SJSA1 (cell line): Measurements from ENCODE around the gene PLAU. TPM values are rescaled to one million over a fixed set of nuclear protein-coding genes. Genes with fewer than 3 reads are reported as not detected.
"Not testable (repeated sequence)": the region's sequence is repeated elsewhere in the genome, so short reads cannot be mapped to it uniquely, and the experiment has no call there.

Experiments used
- DNase-seq, 2 experiments: peaks; one replicate each; pipeline ENCODE4 v3.0.0-alpha.2; 2015 to 2020; ENCODE audit warnings: low spot score in 2 of 2, low read depth in 1 of 2
- H3K27ac ChIP-seq: fragments of 250-450 bp; sonication (Bioruptor Pico); 2 replicates; pipeline ENCODE4 v1.5.1; 2020; ENCODE audit warnings: mild to moderate bottlenecking, moderate library complexity
- H3K27me3 ChIP-seq: fragments of 250-450 bp; sonication (Bioruptor Pico); replicated peaks from 2 replicates; pipeline ENCODE4 v1.5.1; 2020; ENCODE audit warnings: mild to moderate bottlenecking, moderate library complexity
- H3K36me3 ChIP-seq: fragments of 250-450 bp; sonication (Bioruptor Pico); 2 replicates; pipeline ENCODE4 v1.5.1; 2020; ENCODE audit warnings: mild to moderate bottlenecking
- H3K4me1 ChIP-seq: fragments of 250-450 bp; sonication (Bioruptor Pico); replicated peaks from 2 replicates; pipeline ENCODE4 v1.6.1; 2021; ENCODE audit warnings: mild to moderate bottlenecking
- H3K4me3 ChIP-seq: fragments of 250-450 bp; sonication (Bioruptor Pico); 2 replicates; pipeline ENCODE4 v1.5.1; 2020; ENCODE audit warnings: mild to moderate bottlenecking
- H3K9me3 ChIP-seq: fragments of 250-450 bp; sonication (Bioruptor Pico); replicated peaks from 2 replicates; pipeline ENCODE4 v1.5.1; 2020; ENCODE audit warnings: mild to moderate bottlenecking
- total RNA-seq: library from RNA; depleted of rRNA; stranded (reverse); fragments of >200 nt; shearing (Covaris generic); gene quantifications from 2 replicates; pipeline ENCODE4 v1.2.3, GENCODE V29; 2014

Gene PLAU
- total RNA-seq, 1 experiment from 2014 or later = 4.7 TPM

DNA sequence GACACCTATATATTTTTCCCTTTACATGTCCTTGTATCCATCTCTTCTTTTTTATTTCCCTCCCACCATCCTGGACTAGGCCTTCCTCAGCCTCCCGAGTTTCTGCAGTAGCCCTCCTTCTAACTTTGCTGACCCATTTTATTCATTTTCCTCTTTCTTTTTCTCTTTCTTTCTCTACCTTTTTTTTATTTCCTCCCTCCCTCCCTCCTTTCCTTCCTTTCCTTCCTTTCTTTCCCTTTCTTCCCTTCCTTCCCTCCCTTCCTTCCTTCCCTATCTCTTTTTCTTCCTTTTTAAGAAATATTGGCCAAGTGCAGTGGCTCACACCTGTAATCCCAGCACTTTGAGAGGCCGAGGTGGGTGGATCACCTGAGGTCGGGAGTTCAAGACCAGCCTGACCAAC, 26.9 kb upstream of the PLAU start:
- Histone ChIP-seq H3K9me3 (no peaks in the 10 kb centered on the region), H3K27me3 (no peaks in the 10 kb centered on the region), H3K36me3 (no peaks in the 10 kb centered on the region), H3K4me1 (peaks cover 40% of the 10 kb centered on the region), H3K27ac (no peak overlapping the region), H3K4me3 (no peak overlapping the region)
- no peak for DNase-seq

- H3K4me3 ChIP-seq = no peak overlapping the region
- no peaks in the 10 kb centered on the region for H3K9me3 ChIP-seq
- H3K4me1 ChIP-seq = peaks cover 46% of the 10 kb centered on the region
- H3K27ac ChIP-seq = peak overlapping the region; percentile 95
- peak; percentile 76 to 88 for DNase-seq
- no peaks in the 10 kb centered on the region for H3K27me3 ChIP-seq
- no peaks in the 10 kb centered on the region for H3K36me3 ChIP-seq
These were observed 24.8 kb upstream of the PLAU start for GRCh38 chr10:73886085-73886529.

DNA sequence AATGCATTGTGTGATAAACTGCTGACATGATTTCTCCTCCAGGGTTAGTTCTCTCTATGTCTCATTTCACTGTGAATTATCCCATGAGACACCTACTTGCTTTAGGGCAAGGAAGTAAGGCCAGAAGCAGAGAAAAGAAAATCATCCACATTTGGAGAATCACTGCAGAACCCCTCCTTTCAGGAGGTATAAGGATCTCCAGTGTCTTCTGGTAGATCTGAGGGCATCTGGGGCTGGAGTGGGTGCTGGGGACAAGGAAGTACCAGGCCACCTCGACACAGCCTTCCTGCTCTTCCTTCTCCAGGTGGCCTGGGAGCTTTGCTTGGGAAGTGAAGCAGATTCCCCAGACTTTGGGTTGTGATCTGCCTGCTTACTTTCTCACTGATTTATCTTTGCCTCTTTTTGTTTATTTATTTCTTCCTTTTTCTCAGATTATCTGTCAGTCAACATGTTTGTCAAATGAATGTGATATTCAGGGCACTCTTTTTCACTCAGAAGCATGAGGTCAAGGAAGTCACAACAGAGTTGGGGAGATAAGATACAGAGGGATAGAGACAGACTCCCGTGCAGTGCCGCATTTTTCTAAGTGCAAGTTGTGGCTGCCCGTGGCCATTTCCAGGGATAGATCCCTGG, 24.2 kb upstream of the PLAU start:
- Histone ChIP-seq H3K36me3 (no peaks in the 10 kb centered on the region), H3K27me3 (no peaks in the 10 kb centered on the region), H3K4me3 (no peak overlapping the region), H3K9me3 (no peaks in the 10 kb centered on the region), H3K4me1 (peaks cover 52% of the 10 kb centered on the region), H3K27ac (peak overlapping the region; percentile 95)
- peak in 1 of 2 experiments; percentile 56 for DNase-seq

GRCh38 chr10:73887294-73888039, 23.5 kb upstream of the PLAU start:
- Histone ChIP-seq H3K27ac (peak overlapping the region; percentile 95), H3K4me1 (peaks cover 59% of the 10 kb centered on the region), H3K36me3 (no peaks in the 10 kb centered on the region), H3K27me3 (no peaks in the 10 kb centered on the region), H3K4me3 (no peak overlapping the region), H3K9me3 (no peaks in the 10 kb centered on the region)
- DNase-seq = peak; percentile 92 to 98

- Histone ChIP-seq H3K9me3 (no peaks in the 10 kb centered on the region), H3K27ac (peak overlapping the region; percentile 95), H3K27me3 (no peaks in the 10 kb centered on the region), H3K4me1 (peaks cover 68% of the 10 kb centered on the region), H3K4me3 (no peak overlapping the region), H3K36me3 (no peaks in the 10 kb centered on the region)
- no peak for DNase-seq
These were observed 22.4 kb upstream of the PLAU start for GRCh38 chr10:73888514-73888913.

DNA sequence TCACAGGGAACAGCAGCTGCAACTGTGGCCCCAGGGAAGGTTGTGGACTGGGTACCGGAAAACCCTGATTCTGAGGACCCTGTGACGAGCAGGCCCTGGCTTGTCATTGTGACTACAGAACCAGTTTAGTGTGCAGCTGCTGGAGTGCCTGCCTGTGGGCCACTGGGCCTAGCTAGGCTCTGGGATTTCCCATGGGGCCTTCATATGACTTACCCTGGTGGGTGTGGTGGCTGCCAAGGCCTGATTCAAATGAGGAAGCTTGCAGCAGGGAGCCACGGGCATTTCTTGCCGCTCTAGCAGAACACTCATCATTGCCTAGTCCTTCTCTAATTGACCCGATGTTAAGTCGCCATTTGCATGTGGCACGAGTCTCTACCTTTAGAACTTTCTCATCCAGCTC, 21.9 kb upstream of the PLAU start:
- Histone ChIP-seq H3K4me3 (no peak overlapping the region), H3K9me3 (no peaks in the 10 kb centered on the region), H3K4me1 (peaks cover 73% of the 10 kb centered on the region), H3K27me3 (no peaks in the 10 kb centered on the region), H3K27ac (peak overlapping the region; percentile 95), H3K36me3 (no peaks in the 10 kb centered on the region)
- peak in 1 of 2 experiments; percentile 72 for DNase-seq

GRCh38 chr10:73889416-73889815, 21.5 kb upstream of the PLAU start:
- peaks cover 77% of the 10 kb centered on the region for H3K4me1 ChIP-seq

DNA sequence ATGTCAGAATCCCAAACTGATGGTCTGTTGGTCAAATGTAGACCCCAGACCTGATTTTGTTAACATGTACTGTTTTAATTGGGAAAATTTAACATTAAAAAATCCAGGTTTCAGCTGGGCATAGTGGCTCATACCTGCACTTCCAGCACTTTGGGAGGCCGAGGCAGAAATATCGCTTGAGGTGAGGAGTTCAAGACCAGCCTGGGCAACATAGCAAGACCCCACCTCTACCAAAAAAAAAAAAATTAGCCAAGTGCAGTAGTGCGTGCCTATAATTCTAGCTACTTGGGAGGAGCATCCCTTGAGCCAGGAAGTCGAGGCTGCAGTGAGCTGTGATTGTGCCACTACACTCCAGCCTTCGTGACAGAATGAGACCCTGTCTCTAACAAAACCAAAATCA, 20.7 kb upstream of the PLAU start:
- H3K9me3 ChIP-seq = no peaks in the 10 kb centered on the region
- H3K27me3 ChIP-seq = no peaks in the 10 kb centered on the region
- peaks cover 86% of the 10 kb centered on the region for H3K4me1 ChIP-seq
- H3K36me3 ChIP-seq = no peaks in the 10 kb centered on the region
- no peak for DNase-seq
- no peak overlapping the region for H3K27ac ChIP-seq
- H3K4me3 ChIP-seq = no peak overlapping the region

More at GRCh38 chr10:73889416-73889815, 21.5 kb upstream of the PLAU start:
- not testable (repeated sequence) for H3K36me3 ChIP-seq, H3K27me3 ChIP-seq, H3K4me3 ChIP-seq, DNase-seq, H3K9me3 ChIP-seq
- peak overlapping the region; percentile 95 for H3K27ac ChIP-seq

- not testable (repeated sequence) for DNase-seq, H3K36me3 ChIP-seq, H3K4me3 ChIP-seq, H3K27me3 ChIP-seq, H3K9me3 ChIP-seq, H3K27ac ChIP-seq
- H3K4me1 ChIP-seq = peaks cover 88% of the 10 kb centered on the region
These were observed 20.1 kb upstream of the PLAU start for GRCh38 chr10:73890830-73891229.

- Histone ChIP-seq H3K36me3 (no peaks in the 10 kb centered on the region), H3K4me1 (peaks cover 82% of the 10 kb centered on the region), H3K4me3 (no peak overlapping the region), H3K9me3 (no peaks in the 10 kb centered on the region), H3K27ac (peak overlapping the region; percentile 78), H3K27me3 (no peaks in the 10 kb centered on the region)
- DNase-seq = no peak
These were observed 19.4 kb upstream of the PLAU start for GRCh38 chr10:73891540-73891939.

GRCh38 chr10:73892310-73893030, 18.5 kb upstream of the PLAU start:
- Histone ChIP-seq H3K4me1 (peaks cover 73% of the 10 kb centered on the region), H3K27ac (peak overlapping the region; percentile 78), H3K27me3 (no peaks in the 10 kb centered on the region), H3K36me3 (no peaks in the 10 kb centered on the region), H3K4me3 (no peak overlapping the region), H3K9me3 (no peaks in the 10 kb centered on the region)
- peak; percentile 79 to 94 for DNase-seq

GRCh38 chr10:73893426-73893825, 17.5 kb upstream of the PLAU start:
- H3K4me3 ChIP-seq = no peak overlapping the region
- DNase-seq = peak in 1 of 2 experiments; percentile 82
- H3K4me1 ChIP-seq = peaks cover 68% of the 10 kb centered on the region
- peak overlapping the region; percentile 78 for H3K27ac ChIP-seq
- H3K9me3 ChIP-seq = no peaks in the 10 kb centered on the region
- H3K36me3 ChIP-seq = no peaks in the 10 kb centered on the region
- no peaks in the 10 kb centered on the region for H3K27me3 ChIP-seq

DNA sequence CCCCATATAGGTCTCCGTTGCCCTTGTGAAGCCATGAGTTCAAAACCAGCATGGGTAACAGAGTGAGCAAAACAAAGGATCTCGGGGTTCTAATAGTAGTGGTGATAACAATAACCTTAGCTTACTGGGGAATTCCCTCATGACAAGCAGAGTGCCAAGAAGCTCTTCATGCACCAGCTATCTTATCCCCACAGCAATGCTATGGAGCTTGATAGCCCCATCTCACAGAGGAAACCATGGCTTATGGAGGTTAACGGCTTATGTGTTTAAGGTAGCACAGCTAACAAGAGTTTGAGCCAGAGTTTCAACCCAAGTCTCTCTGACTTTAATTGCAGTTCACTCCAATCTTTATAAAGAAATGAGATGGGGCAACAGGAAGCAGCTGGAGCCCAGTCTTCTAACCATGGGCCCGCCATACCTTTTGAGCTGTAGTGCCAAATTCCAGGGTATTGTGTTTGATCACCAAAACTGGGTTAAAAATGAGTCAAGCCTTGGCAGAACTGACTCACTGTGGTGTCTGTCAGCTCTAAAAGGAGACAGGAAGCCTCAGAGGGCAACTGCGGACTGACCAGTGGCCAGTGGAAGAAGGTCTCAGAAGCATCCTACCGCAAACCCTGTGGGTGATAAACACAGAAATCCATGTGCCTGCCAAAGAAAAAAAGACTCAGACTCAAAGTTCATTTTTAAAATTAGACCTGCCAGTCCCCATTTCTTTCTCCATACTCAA, 16.5 kb upstream of the PLAU start:
- DNase-seq = peak; percentile 84 to 91
- H3K4me1 ChIP-seq = peaks cover 68% of the 10 kb centered on the region
- H3K36me3 ChIP-seq = no peaks in the 10 kb centered on the region
- H3K4me3 ChIP-seq = no peak overlapping the region
- peak overlapping the region; percentile 78 for H3K27ac ChIP-seq
- no peaks in the 10 kb centered on the region for H3K27me3 ChIP-seq
- H3K9me3 ChIP-seq = no peaks in the 10 kb centered on the region
